ENCODE data around the gene GAREM1. TPM values are rescaled to one million over a fixed set of nuclear protein-coding genes. Genes with fewer than 3 reads are reported as not detected.

Gene GAREM1
- total and polyA plus RNA-seq, 2 donors (not counting 3 experiments of a cell fraction or from before 2014, with no cell fraction given): 0.69 to 1.0 TPM

GRCh38 chr18:32391126-32391525 is 79.6 kb downstream of the GAREM1 start:
- no peaks in the 10 kb centered on the region for H3K79me2 ChIP-seq (ENCODE audit: control insufficient read depth, insufficient read depth, low read length)
- intact Hi-C loops (cut with micrococcal nuclease) (no loop called here), dilution Hi-C loops (cut with MboI; ENCODE audit: extremely low pct_ligation_motif_present, low sequenced_read_pairs) (no loop called here)
- ChIA-PET POLR2A (no interaction called here), CTCF (interaction anchor here (0.6 to 1.6 kb wide), 2 partner anchors 17 to 458 kb away, joined by 3 to 4 read pairs; no protein-coding TSS in a partner anchor)
- H3K9me1 ChIP-seq (replicated peaks; ENCODE audit: control insufficient read depth, extremely low read depth, insufficient read depth, low read length): no peaks in the 10 kb centered on the region
- no peak overlapping the region for H2AFZ ChIP-seq (ENCODE audit: low read depth, low read length)
- H3K36me3 ChIP-seq (ENCODE audit: control insufficient read depth in 2 of 2, extremely low read depth in 1 of 2, insufficient read depth in 2 of 2, low read length in 2 of 2): no peaks in the 10 kb centered on the region
- no peak overlapping the region for H3K4me3 ChIP-seq (replicated peaks in 1 of 3; ENCODE audit: insufficient read depth in 1 of 3, low read depth in 1 of 3, low read length in 3 of 3)
- H3K4me1 ChIP-seq (ENCODE audit: control insufficient read depth, extremely low read depth, insufficient read depth, low read length): no peaks in the 10 kb centered on the region
- TF ChIP-seq CTCF (IDR thresholded peaks at IDR 0.05; ENCODE audit: extremely low read depth in 1 of 2, insufficient read depth in 1 of 2, low read depth in 1 of 2, low read length in 2 of 2) (no peak), POLR2AphosphoS5 (IDR thresholded peaks at IDR 0.05; ENCODE audit: insufficient read depth, low read depth, low read length) (no peak), MYC (IDR thresholded peaks at IDR 0.05; ENCODE audit: low read depth, low read length) (no peak), JUN (IDR thresholded peaks at IDR 0.05; ENCODE audit: borderline replicate concordance, insufficient read depth, insufficient read length, low read depth) (no peak), MAX (IDR thresholded peaks at IDR 0.05; ENCODE audit: insufficient read depth, insufficient read length) (no peak), EZH2 (IDR thresholded peaks at IDR 0.05; ENCODE audit: borderline replicate concordance, low read depth, low read length, severe bottlenecking) (no peak), GATA2 (IDR thresholded peaks at IDR 0.05; ENCODE audit: insufficient read depth, insufficient read length, low read depth, low read length) (no peak), POLR2A (IDR thresholded peaks at IDR 0.05; ENCODE audit: low read depth, low read length) (no peak), FOS (IDR thresholded peaks at IDR 0.05; ENCODE audit: borderline replicate concordance, insufficient read depth, low read length) (no peak)
- FAIRE-seq (no peak), DNase-seq (ENCODE audit: low read depth, low spot score) (no peak)
- no peak overlapping the region for H3K9ac ChIP-seq (replicated peaks; ENCODE audit: extremely low read depth, insufficient read depth, low read length)
- H3K9me3 ChIP-seq (replicated peaks; ENCODE audit: control insufficient read depth, insufficient read depth, low read length): no peaks in the 10 kb centered on the region
- H3K4me2 ChIP-seq (ENCODE audit: insufficient read depth, low read length): no peak overlapping the region
- BruUV-seq (replicated peaks): no TSS peak
- H4K20me1 ChIP-seq (replicated peaks; ENCODE audit: control insufficient read depth, extremely low read depth, insufficient read depth, low read length): no peaks in the 10 kb centered on the region
- no peaks in the 10 kb centered on the region for H3K27me3 ChIP-seq (ENCODE audit: control insufficient read depth in 2 of 2, insufficient read depth in 2 of 2, low read length in 2 of 2)
- H3K27ac ChIP-seq (ENCODE audit: insufficient read depth, low read depth, low read length): no peak overlapping the region

Data from endothelial cell of umbilical vein (primary cell).